PFSK-1 (cell line): ENCODE results near the gene KCNE1.

Source experiments
- FOXP2 ChIP-seq: optimal IDR thresholded peaks from 2 replicates; pipeline ENCODE3; 2011; ENCODE audit warnings: borderline replicate concordance, control low read depth, inconsistent platforms; ENCODE audit not compliant: insufficient read depth; ENCODE audit errors: extremely low read length, extremely low read depth
- POLR2AphosphoS5 ChIP-seq: IDR thresholded peaks from 2 replicates; pipeline ENCODE4 v1.6.1; 2012; ENCODE audit warnings: low read depth, mild to moderate bottlenecking, control low read depth, low read length, moderate library complexity
- REST ChIP-seq, 2 experiments: IDR thresholded peaks; 2 replicates each; pipeline versions ENCODE4 v1.6.1 to v1.8.0; 2011 to 2012; ENCODE audit warnings: low read depth in 2 of 2, low read length in 2 of 2, control low read depth in 1 of 2, inconsistent platforms in 1 of 2, mild to moderate bottlenecking in 1 of 2, moderate library complexity in 1 of 2; ENCODE audit not compliant: insufficient read depth in 1 of 2
- SIN3A ChIP-seq: IDR thresholded peaks from 2 replicates; pipeline ENCODE4 v1.6.1; 2012; ENCODE audit warnings: mild to moderate bottlenecking, low read length, moderate library complexity, borderline replicate concordance; ENCODE audit not compliant: insufficient read depth
- TAF1 ChIP-seq: IDR thresholded peaks from 2 replicates; pipeline ENCODE4 v1.6.1; 2012; ENCODE audit warnings: low read length, control low read depth, borderline replicate concordance; ENCODE audit not compliant: insufficient read depth

The KCNE1 gene

DNA sequence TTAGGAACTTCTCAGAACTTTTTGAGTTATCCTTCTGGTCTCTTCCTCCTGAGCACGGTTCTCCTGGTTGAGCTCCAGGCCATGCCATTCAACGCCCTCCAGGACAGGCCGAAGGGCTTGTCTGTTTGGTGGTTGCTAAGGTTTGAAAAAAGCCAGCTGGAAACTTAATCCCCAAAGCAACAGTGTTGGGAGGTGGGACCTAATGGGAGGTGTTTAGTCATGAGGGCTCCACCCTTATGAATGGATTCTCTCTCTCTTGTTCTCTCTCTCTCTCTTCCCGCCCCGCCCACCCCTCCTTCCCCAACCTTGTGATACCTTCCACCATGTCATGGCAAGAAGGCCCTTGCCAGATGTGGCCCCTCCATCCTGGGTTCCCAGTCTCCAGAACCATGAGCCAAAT is 829 bp downstream of the KCNE1 start:
- no peak for TF ChIP-seq REST (IDR thresholded peaks at IDR 0.05; ENCODE audit: insufficient read depth in 1 of 2, low read depth in 2 of 2, low read length in 2 of 2)
- TF ChIP-seq FOXP2, result no peak
- no peak for TF ChIP-seq POLR2AphosphoS5
- no peak for TF ChIP-seq SIN3A
- no peak for TF ChIP-seq TAF1

DNA sequence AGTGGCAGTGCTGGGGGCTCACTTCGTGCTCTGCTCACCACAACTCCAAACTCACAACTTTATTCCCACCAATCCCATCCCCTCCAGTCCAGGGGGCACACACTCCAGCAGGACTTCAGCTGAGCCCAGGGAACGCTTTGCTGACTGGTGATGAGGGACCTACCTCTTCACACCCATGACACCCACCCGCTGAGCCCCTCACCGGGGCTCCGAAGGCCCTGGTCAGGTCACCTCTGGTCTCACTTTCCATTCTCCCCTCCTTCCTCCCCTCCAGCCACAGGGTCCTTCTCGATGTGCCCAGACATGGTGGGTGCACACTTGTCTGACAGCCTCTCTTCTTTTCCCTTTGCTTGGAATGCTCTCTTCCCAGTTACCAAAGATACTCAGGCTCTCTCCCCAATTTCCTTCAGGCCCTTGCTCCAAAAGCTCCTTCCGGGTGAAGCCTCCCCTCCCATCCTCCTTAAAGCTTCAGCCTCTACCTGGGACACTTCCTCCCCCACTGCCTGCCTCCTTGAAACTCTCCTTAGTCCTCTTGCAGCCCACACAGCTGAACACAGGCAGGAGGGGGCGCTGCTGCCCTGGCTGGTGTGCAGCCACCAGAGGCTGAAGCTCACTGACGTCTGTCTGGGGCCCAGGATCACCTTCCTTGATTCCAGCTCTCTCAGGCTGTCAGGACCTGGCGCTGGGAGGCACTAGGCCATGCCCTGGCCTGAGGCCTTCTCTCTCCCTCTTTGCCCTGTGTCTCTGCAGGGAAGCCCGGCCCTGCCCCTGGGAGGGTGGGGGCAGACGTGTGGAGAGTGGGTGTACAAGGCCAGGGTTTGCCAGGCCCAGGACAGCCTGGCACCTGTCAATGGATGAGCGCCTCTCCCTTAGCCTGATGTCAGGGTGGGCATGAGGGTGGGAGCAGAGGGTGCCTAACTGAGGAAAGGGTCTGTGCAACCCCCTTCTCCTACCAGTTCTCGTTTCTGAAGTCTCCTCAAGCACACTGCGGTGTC is 1.6 kb downstream of the KCNE1 start:
- TF ChIP-seq POLR2AphosphoS5 (no peak), REST (IDR thresholded peaks at IDR 0.05; ENCODE audit: insufficient read depth in 1 of 2, low read depth in 2 of 2, low read length in 2 of 2) (no peak), FOXP2 (peak; percentile 74)

- TF ChIP-seq TAF1 (no peak), POLR2AphosphoS5 (no peak), REST (IDR thresholded peaks at IDR 0.05; ENCODE audit: insufficient read depth in 1 of 2, low read depth in 2 of 2, low read length in 2 of 2) (no peak), SIN3A (no peak), FOXP2 (no peak)
Measured at GRCh38 chr21:34509151-34509550, 2.9 kb downstream of the KCNE1 start.

DNA sequence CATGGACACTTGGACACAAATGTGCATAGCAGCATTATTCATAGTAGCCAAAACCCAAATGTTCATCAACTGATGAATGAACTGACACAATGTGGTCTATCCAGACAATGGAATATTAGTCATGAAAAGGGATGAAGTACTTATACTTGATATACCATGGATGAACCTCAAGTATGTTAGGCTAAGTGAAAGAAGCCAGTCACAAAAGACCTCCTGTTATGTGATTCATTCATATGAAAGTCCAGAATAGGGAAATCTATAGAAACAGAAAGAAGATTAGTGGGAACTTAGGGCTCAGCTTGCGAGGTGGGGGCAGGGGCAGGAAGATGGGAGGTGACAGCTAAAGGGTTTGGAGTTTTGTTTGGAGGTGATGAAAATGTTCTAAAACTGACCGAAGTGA is 7.4 kb downstream of the KCNE1 start:
- TF ChIP-seq REST (IDR thresholded peaks at IDR 0.05; ENCODE audit: insufficient read depth in 1 of 2, low read depth in 2 of 2, low read length in 2 of 2) (no peak), SIN3A (no peak), TAF1 (no peak), FOXP2 (no peak), POLR2AphosphoS5 (no peak)
